Cardiac ventricle fibroblast (primary cell): Measurements from ENCODE around the gene TRIM24. TPM values are rescaled to one million over a fixed set of nuclear protein-coding genes. Genes with fewer than 3 reads are reported as not detected.

Experiments used
- total RNA-seq: library from RNA; depleted of rRNA; stranded (reverse); fragments of >200 nt; gene quantifications from 2 replicates; pipeline ENCODE4 v1.2.3, GENCODE V29; 2015

Gene TRIM24
- 9.7 and 10.1 TPM in 2 replicates for total RNA-seq

GRCh38 chr7:138460176-138460648 is at the start of gene TRIM24:
Gene TRIM24, plus strand, starts transcription at chr7:138460259. Its CDS starts 290 bp downstream, at chr7:138460549.

Other genes starting within 250 kb of the TRIM24 start
- not detected in 2 replicates for gene SVOPL, start 241.1 kb downstream of the TRIM24 start, total RNA-seq